WTC11 (cell line): ENCODE data around the gene FOXN3. TPM values are rescaled to one million over a fixed set of nuclear protein-coding genes. Genes with fewer than 3 reads are reported as not detected.

Experiments used
- ATAC-seq: fragments of 200-7000 bp; cut with Tn5 transposase; 2 replicates; pipeline ENCODE4 v1.10.0; 2021; ENCODE audit warnings: mild to moderate bottlenecking, moderate library complexity
- CTCF ChIA-PET: fragments of 300-600 bp; sonication (Branson Sonifier 250); formaldehyde crosslinking; loops from one replicate; lab custom pipeline; 2021; ENCODE audit warnings: antibody characterized with exemption; lab: Charles Lee
- POLR2A ChIA-PET: fragments of 350-600 bp; sonication (Branson Sonifier 250); formaldehyde crosslinking; loops from one replicate; lab custom pipeline; 2021; ENCODE audit warnings: antibody characterized with exemption; lab: Charles Lee
- DNase-seq: peaks from one replicate; pipeline ENCODE4 v3.0.0; 2021; ENCODE audit warnings: low spot score
- H3K27ac Mint-ChIP-seq: 2 replicates; pipeline ENCODE4 v1.8.0; 2021; ENCODE audit warnings: mixed read lengths
- H3K27me3 Mint-ChIP-seq: 2 replicates; pipeline ENCODE4 v1.8.0; 2021; ENCODE audit warnings: low read depth, mild to moderate bottlenecking, moderate library complexity, mixed read lengths
- H3K36me3 Mint-ChIP-seq: 2 replicates; pipeline ENCODE4 v1.8.0; 2021; ENCODE audit warnings: mixed read lengths
- H3K4me1 Mint-ChIP-seq: 2 replicates; pipeline ENCODE4 v1.8.0; 2022; ENCODE audit warnings: mixed read lengths
- H3K4me3 Mint-ChIP-seq: 2 replicates; pipeline ENCODE4 v1.8.0; 2021; ENCODE audit warnings: mild to moderate bottlenecking, moderate library complexity, mixed read lengths
- H3K9me3 Mint-ChIP-seq: 2 replicates; pipeline ENCODE4 v1.8.0; 2021; ENCODE audit warnings: mixed read lengths
- CREM ChIP-seq: sonication (generic); formaldehyde crosslinking; IDR thresholded peaks from 2 replicates; pipeline ENCODE4 v1.8.1; 2022; ENCODE audit warnings: mild to moderate bottlenecking, missing genetic modification reagents, moderate library complexity
- ELF4 ChIP-seq: sonication (generic); formaldehyde crosslinking; IDR thresholded peaks from 2 replicates; pipeline ENCODE4 v1.8.1; 2022; ENCODE audit warnings: low read depth, mild to moderate bottlenecking, moderate library complexity, missing genetic modification reagents
- FOXJ3 ChIP-seq: sonication (generic); formaldehyde crosslinking; IDR thresholded peaks from 2 replicates; pipeline ENCODE4 v1.9.0; 2021; ENCODE audit warnings: missing genetic modification reagents, mild to moderate bottlenecking, borderline replicate concordance
- HMGA2 ChIP-seq: fragments of 250-450 bp; sonication (Bioruptor Pico); IDR thresholded peaks from 2 replicates; pipeline ENCODE4 v1.4.0; 2021; ENCODE audit warnings: mild to moderate bottlenecking, moderate library complexity
- NFE2L1 ChIP-seq: sonication (generic); formaldehyde crosslinking; IDR thresholded peaks from 2 replicates; pipeline ENCODE4 v1.8.1; 2023; ENCODE audit warnings: missing genetic modification reagents
- NR3C1 ChIP-seq: sonication (generic); formaldehyde crosslinking; conservative IDR thresholded peaks from 2 replicates; pipeline ENCODE4 v1.8.1; 2023; ENCODE audit warnings: low read depth, mild to moderate bottlenecking, missing genetic modification reagents
- SMAD3 ChIP-seq: sonication (generic); formaldehyde crosslinking; IDR thresholded peaks from 2 replicates; pipeline ENCODE4 v1.8.0; 2022; ENCODE audit warnings: missing genetic modification reagents, mild to moderate bottlenecking, borderline replicate concordance
- USF2 ChIP-seq: sonication (generic); formaldehyde crosslinking; IDR thresholded peaks from 2 replicates; pipeline ENCODE4 v1.8.1; 2023; ENCODE audit warnings: mild to moderate bottlenecking, missing genetic modification reagents, moderate library complexity
- ZBTB21 ChIP-seq: sonication (generic); formaldehyde crosslinking; IDR thresholded peaks from 2 replicates; pipeline ENCODE4 v1.8.1; 2023; ENCODE audit warnings: mild to moderate bottlenecking, missing genetic modification reagents, borderline replicate concordance
- ZNF219 ChIP-seq: sonication (generic); formaldehyde crosslinking; IDR thresholded peaks from 2 replicates; pipeline ENCODE4 v1.8.0; 2023; ENCODE audit warnings: missing genetic modification reagents, mild to moderate bottlenecking, borderline replicate concordance
- total RNA-seq: library from RNA; stranded (reverse); gene quantifications from 3 replicates; pipeline ENCODE4 v1.2.3, GENCODE V29; 2021
- TF ChIP-seq, protein P1 (sequence below): fragments of 250-450 bp; sonication (Bioruptor Pico); IDR thresholded peaks from 2 replicates; pipeline ENCODE4 v1.9.0; 2021; ENCODE audit warnings: mild to moderate bottlenecking
- TF ChIP-seq, protein P2 (sequence below): sonication (generic); formaldehyde crosslinking; IDR thresholded peaks from 2 replicates; pipeline ENCODE4 v1.8.1; 2023; ENCODE audit warnings: mild to moderate bottlenecking, missing genetic modification reagents
- TF ChIP-seq, protein P3 (sequence below): sonication (generic); formaldehyde crosslinking; conservative IDR thresholded peaks from 2 replicates; pipeline ENCODE4 v1.8.1; 2022; ENCODE audit warnings: mild to moderate bottlenecking, missing genetic modification reagents
- TF ChIP-seq, protein P4 (sequence below): sonication (generic); formaldehyde crosslinking; IDR thresholded peaks from 2 replicates; pipeline ENCODE4 v1.8.1; 2023; ENCODE audit warnings: mild to moderate bottlenecking, missing genetic modification reagents, moderate library complexity
- TF ChIP-seq, protein P5 (sequence below): fragments of 200-600 bp; IDR thresholded peaks from 2 replicates; pipeline ENCODE4 v1.8.0; 2022; ENCODE audit warnings: antibody characterized with exemption

Gene FOXN3
- total RNA-seq, 1 experiment from 2014 or later, result 170 TPM

DNA sequence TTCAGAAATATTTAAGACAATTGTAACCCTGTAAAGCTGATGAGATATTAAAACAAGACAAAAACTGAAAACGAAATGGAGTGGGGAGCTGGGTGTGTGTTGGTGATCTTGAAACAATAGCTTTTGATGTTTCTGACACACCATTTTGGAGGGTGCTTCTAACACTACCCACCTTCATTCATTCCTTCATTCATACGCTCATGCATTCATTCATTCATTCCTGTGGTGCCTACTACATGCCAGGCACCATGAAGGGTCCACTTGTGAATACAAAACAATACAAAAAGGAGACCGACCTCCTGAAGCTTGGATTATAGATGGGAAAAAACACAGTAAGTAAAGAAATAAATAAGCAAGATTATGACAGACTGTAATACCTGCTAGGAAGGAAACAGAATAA lies 60.5 kb downstream of the FOXN3 start (continued):
- TF ChIP-seq, protein P1, sequence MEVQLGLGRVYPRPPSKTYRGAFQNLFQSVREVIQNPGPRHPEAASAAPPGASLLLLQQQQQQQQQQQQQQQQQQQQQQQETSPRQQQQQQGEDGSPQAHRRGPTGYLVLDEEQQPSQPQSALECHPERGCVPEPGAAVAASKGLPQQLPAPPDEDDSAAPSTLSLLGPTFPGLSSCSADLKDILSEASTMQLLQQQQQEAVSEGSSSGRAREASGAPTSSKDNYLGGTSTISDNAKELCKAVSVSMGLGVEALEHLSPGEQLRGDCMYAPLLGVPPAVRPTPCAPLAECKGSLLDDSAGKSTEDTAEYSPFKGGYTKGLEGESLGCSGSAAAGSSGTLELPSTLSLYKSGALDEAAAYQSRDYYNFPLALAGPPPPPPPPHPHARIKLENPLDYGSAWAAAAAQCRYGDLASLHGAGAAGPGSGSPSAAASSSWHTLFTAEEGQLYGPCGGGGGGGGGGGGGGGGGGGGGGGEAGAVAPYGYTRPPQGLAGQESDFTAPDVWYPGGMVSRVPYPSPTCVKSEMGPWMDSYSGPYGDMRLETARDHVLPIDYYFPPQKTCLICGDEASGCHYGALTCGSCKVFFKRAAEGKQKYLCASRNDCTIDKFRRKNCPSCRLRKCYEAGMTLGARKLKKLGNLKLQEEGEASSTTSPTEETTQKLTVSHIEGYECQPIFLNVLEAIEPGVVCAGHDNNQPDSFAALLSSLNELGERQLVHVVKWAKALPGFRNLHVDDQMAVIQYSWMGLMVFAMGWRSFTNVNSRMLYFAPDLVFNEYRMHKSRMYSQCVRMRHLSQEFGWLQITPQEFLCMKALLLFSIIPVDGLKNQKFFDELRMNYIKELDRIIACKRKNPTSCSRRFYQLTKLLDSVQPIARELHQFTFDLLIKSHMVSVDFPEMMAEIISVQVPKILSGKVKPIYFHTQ (CRISPR knock-in tag), result no peak
- TF ChIP-seq SMAD3 (CRISPR knock-in tag) (no peak), ZBTB21 (CRISPR knock-in tag) (no peak), ZNF219 (CRISPR knock-in tag) (no peak), CREM (no peak), FOXJ3 (no peak), USF2 (CRISPR knock-in tag) (no peak), NFE2L1 (CRISPR knock-in tag) (no peak), NR3C1 (CRISPR knock-in tag) (no peak), ELF4 (CRISPR knock-in tag) (no peak)
- TF ChIP-seq, protein P2, sequence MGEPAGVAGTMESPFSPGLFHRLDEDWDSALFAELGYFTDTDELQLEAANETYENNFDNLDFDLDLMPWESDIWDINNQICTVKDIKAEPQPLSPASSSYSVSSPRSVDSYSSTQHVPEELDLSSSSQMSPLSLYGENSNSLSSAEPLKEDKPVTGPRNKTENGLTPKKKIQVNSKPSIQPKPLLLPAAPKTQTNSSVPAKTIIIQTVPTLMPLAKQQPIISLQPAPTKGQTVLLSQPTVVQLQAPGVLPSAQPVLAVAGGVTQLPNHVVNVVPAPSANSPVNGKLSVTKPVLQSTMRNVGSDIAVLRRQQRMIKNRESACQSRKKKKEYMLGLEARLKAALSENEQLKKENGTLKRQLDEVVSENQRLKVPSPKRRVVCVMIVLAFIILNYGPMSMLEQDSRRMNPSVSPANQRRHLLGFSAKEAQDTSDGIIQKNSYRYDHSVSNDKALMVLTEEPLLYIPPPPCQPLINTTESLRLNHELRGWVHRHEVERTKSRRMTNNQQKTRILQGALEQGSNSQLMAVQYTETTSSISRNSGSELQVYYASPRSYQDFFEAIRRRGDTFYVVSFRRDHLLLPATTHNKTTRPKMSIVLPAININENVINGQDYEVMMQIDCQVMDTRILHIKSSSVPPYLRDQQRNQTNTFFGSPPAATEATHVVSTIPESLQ (CRISPR knock-in tag), result no peak
- TF ChIP-seq, protein P3, sequence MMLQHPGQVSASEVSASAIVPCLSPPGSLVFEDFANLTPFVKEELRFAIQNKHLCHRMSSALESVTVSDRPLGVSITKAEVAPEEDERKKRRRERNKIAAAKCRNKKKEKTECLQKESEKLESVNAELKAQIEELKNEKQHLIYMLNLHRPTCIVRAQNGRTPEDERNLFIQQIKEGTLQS (CRISPR knock-in tag), result no peak
- TF ChIP-seq, protein P4, sequence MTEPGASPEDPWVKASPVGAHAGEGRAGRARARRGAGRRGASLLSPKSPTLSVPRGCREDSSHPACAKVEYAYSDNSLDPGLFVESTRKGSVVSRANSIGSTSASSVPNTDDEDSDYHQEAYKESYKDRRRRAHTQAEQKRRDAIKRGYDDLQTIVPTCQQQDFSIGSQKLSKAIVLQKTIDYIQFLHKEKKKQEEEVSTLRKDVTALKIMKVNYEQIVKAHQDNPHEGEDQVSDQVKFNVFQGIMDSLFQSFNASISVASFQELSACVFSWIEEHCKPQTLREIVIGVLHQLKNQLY (CRISPR knock-in tag), result no peak
- TF ChIP-seq, all 79 proteins: peak for 0

DNA sequence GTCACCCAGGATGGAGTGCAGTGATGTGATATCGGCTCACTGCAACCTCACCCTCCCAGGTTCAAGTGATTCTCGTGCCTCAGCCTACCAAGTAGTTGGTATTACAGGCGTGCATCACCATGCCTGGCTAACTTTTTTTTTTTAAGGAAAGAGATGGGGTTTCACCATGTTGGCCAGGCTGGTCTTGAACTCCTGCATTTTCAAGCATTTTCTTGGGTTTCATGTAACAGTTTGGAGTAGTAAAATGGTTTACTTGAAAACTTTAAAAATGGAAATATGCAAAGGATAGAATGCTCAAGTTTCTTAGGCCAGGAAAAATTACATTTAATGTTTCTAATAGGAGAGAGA lies 63.3 kb downstream of the FOXN3 start:
- TF ChIP-seq, protein P5, sequence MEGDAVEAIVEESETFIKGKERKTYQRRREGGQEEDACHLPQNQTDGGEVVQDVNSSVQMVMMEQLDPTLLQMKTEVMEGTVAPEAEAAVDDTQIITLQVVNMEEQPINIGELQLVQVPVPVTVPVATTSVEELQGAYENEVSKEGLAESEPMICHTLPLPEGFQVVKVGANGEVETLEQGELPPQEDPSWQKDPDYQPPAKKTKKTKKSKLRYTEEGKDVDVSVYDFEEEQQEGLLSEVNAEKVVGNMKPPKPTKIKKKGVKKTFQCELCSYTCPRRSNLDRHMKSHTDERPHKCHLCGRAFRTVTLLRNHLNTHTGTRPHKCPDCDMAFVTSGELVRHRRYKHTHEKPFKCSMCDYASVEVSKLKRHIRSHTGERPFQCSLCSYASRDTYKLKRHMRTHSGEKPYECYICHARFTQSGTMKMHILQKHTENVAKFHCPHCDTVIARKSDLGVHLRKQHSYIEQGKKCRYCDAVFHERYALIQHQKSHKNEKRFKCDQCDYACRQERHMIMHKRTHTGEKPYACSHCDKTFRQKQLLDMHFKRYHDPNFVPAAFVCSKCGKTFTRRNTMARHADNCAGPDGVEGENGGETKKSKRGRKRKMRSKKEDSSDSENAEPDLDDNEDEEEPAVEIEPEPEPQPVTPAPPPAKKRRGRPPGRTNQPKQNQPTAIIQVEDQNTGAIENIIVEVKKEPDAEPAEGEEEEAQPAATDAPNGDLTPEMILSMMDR, result no peak
- no peak for TF ChIP-seq HMGA2 (CRISPR knock-in tag)
- ChIA-PET POLR2A (interaction anchor here (0.6 to 0.7 kb wide), 2 partner anchors 19 to 190 kb away, joined by 3 read pairs; no protein-coding TSS in a partner anchor), CTCF (no interaction called here)
- no peaks in the 10 kb centered on the region for H3K27me3 Mint-ChIP-seq
- no peak overlapping the region for H3K4me3 Mint-ChIP-seq
- H3K4me1 Mint-ChIP-seq, result peaks cover 73% of the 10 kb centered on the region
- no peaks in the 10 kb centered on the region for H3K9me3 Mint-ChIP-seq
- no peak for ATAC-seq
- H3K27ac Mint-ChIP-seq, result peak overlapping the region; percentile 98
- no peak for DNase-seq
- peaks cover 24% of the 10 kb centered on the region for H3K36me3 Mint-ChIP-seq
